HG02938 (cell line): ENCODE measurements around the gene HOXA6.

Experiments
- ATAC-seq: cut with Tn5 transposase; IDR thresholded peaks from one replicate; pipeline ENCODE4 v1.9.1; 2021; ENCODE audit warnings: mild to moderate bottlenecking, moderate library complexity; ENCODE audit not compliant: unreplicated experiment

The HOXA6 gene

DNA sequence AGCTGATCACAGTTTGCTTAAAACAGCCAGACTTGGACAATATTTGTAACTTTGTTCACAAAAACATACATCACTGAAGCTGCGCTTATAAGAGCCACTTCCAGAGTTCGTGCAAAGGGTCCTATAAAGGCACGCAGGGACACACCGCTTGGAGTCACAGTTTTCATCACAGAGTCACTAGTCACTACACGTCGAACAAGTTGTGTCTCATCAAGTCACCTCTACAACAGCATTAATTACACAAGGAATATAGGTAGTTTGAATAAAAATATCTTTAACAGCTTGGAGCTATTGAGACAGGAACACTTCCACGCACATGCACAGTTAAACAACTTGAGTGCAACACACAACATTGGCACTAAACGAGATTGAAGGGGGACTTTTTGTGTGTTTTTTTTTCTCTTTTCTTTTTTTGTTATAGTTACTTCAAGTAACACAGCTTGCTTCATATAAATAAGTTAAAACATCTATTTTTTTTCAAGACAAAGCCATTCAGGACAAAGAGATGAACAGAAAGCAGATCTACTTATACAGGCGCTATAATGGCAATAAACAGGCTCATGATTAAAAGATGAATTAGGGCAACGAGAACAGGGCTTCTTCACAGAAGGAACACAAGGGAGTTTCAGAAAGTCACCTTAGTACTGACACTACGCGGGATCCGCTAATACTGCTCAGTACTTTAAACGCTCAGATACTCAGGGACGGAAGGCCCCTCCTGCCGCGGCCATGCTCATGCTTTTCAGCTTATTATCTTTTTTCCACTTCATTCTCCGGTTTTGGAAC is 6.2 kb downstream of the HOXA6 start:
- no peak for ATAC-seq

DNA sequence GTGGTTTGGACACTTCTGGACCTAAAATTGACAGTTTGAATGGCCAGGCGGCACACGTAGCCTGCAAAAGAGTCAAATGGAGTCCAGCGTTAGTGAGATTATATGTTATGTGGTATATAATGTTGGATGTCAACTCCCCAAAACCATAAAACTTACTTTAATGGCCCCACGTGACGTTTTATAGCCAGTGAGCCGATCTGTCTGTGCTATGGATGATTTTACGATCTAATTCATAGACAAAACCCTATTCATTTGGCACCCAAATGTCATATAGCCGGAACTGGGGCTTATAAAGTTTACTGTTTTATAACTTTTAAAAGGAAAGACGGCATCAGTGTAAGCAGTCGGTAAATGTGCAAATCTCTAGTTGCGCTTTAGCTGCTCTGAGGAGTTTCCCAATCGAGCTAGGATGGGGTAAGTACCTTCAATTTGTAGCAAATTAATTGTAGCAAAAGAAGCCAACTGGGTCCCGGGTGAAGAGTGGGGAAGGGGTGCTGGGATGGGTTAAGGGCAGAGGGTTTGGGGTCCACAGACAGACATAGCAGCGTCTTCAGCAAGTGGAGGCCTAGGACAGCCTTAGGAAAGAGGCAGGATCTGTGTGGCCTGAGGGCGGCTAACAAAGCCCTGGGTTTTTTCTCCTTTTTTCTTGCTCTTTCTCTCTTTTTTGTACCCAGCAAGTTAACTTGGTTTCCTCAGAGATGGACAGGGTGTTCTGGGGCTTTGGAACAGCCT is 7.3 kb downstream of the HOXA6 start:
- no peak for ATAC-seq

DNA sequence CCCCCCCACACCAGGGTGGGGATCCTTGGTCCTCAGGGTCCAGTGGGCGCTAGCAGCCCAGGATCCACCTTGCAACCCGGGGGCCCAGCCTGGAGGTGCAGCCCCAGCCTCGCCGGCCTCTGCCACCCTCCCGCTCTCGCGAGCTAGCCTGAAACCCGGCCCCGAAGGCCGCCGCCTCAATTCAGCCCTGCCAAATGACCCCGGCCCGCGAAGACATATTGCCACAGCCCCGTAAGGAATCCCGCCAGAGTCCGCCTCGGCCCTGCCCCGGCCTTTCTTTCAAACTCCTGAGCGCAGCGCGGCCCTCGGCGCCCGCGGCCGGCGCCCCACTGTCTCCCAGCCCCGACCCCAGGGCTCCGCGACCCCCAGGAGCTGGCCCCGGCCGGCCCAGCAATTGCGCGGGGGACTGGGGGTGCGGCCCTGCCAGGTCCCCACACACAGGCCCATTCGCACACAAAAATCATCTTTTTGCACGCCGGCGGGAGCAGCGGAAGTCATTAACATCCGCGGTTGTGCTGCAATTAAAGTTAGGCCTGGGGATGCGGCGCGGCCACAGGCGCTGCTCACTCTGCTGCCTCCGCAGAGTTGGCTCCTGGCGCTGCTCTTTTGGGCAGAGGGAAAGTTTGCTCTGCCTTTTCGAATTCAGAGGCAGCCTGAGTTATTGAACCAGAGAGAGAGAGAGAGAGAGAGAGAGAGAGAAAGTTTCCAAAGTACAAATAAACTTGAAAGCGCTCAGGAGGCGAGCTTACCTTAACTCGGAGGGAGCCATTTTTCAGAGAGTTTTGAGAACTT is 8.0 kb downstream of the HOXA6 start:
- no peak for ATAC-seq

DNA sequence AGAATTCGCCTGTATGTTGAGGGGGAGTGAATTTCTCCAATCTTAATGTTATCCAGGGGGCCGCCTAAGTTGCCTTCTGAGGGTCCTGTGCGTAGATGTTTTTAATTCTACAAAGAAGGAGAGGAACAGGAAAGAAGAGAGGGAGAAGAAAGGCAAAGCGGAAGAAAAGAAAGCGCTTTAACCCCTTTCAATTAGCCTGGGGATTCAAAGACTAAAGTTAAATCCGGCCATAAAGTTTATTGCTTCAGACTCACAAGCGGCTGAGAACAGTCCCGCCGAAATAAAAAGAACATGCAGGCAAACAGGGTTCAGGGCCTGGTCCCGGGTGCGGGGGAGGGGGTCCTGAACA is 8.6 kb downstream of the HOXA6 start:
- ATAC-seq = no peak

DNA sequence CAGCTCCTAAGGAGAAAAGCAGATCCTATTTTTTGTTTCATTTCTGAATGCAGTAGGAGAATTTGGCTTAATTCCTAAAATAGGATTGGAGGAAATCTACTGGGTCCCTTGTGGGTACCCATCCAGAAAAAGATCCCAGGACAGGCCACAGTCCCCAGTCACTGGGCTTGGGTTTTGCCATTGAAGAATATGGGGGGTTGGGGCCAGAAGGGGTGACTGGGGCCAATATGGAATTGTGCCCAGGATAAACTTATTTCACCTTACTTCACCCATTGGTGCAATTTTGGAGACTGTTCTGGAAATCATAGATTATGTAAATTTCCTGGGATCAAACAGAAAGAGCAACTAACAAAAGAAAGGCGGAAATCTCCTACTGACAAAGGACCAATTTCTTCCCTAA is 9.1 kb downstream of the HOXA6 start:
- no peak for ATAC-seq

DNA sequence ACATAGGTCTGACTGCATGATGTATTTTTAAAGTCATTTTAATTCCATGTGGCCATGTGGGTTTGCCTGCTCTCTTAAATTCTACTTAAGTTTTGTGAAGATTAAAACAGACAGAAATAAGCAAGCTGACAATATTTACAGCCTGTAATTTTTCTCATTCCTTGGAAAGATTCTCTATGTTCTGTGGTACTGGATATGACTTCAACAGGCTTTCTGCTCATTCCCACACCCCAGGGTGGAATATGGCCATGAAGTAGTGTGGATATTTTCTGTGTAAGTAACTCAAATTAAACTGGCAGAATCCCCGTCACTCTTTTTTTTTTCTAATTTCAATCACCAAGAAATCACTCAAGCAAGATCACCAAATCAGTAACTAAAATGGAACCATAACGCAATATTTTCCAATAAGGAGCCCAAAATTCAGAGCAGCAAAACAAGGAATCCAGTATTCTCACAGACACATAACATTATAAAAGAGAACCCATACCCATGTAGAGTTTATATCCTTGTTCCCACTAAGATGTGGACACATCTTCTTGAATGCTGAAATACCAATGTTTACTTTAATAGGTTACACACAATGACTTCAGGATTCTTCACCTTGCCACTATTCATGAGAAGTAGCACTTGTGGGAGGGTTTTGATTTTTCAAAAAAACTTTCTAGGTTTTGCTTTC is 9.8 kb downstream of the HOXA6 start:
- no peak for ATAC-seq

DNA sequence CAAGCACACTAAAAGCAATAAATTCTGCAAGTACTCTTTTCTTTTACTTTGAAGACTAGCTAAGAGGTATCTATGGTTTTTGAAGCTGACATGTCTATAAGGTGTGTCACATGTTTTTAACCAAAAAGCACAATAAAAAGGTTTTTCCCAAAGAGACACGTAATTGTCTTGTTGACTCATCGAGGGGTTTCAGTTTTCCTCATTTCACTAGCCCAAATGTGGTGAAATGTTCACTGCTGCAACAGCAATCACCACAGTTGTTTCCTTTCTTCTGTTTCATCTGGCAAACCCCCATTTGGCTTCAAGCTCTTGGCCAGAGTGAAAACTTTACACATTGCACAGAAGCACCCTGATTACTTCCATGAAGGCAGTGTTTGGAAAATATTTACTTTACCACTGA is 13.2 kb downstream of the HOXA6 start:
- ATAC-seq = no peak

DNA sequence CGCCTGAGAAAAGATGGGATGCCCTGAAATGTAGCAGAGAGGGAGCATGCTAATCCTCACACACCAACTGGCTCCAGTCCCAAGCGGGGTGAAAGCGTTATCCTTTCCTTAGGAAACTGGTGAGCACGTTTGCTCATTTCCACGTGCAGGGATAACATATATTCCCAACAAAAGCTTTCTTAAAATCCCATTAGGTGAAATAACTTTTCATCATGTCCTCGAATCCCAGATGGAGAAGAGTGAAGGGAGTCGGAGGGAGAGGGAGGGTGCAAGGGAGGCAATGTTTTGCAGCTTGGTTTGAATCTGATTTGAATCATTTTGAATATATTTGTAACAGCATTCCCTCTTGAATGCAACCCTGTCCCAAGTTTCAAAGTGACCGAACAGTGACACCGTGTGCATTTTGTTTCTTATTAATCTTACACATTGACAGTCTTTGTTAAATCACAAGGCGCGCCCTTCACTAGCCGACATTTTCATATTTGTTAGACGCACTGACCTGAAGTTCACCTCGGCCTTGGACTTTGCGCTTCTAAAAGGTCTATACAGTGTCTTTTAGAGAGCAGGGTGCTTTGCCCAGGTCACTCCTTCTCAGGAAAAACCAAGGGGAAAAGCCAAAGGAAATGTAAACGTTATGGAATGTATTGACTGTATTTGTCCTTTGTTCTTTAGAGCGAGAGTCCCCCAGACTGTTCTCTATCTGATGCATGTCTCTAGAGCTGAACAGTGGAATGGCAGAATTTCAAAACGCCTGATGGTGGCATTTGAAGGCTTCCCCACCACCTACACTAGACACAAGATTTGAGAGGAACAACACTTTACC is 14.0 kb downstream of the HOXA6 start:
- ATAC-seq = no peak

DNA sequence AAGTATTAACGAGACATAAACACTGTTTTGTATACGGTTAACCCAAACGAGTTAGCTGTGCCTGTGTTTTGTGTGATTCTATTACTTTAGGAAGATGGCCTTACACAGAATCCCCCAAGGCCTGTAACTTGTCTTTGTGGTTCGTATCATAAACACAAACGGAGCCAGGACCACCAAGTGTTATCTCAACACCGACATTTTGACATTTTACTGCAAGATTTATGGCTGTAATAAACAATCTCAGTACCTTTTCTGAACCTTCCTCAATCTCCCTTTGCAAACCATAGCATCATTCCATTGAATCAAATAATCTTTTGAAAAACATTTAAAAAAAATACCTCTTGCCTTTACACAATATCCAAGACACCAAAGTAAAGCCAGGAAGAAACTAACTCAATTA is 14.6 kb downstream of the HOXA6 start:
- ATAC-seq = no peak

DNA sequence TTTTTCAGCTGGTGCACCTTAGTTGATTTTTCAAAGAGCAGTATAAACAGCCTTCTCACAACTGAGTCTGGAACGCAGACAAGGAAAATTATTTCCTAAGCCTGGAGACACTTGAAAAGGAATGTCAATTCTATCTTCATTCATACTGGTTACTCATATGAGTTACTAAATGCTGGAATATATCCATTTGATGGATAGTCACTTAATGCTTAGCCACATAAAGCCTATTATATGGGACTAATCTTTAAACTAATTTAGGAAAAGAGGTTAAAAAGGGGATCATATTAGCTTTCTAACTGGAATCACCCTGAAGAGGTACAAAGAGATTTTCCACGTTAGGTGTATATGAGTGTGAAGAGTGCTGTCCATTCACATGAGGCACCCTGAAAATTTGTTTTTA is 15.4 kb downstream of the HOXA6 start:
- ATAC-seq = no peak

DNA sequence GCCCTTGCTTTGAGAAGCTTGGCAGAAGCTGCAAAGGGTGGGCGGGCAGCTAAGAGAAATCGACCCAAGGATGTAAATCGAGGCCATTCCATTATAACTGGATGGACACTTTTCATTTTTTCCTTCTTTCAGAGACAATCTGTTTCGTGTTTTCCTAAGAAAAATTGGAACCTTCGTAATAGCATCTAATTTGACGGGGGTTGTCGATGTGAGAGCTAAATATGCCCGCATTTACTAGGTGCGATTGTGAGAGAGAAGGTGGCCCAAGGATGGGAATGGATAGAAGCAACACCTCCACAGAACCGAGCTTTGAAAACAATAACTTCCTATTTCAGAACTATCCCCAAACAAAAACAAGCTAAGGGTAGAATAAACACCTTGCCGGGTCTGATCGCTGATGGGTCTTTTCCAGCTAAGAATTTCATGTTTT is 16.2 kb downstream of the HOXA6 start:
- no peak for ATAC-seq

DNA sequence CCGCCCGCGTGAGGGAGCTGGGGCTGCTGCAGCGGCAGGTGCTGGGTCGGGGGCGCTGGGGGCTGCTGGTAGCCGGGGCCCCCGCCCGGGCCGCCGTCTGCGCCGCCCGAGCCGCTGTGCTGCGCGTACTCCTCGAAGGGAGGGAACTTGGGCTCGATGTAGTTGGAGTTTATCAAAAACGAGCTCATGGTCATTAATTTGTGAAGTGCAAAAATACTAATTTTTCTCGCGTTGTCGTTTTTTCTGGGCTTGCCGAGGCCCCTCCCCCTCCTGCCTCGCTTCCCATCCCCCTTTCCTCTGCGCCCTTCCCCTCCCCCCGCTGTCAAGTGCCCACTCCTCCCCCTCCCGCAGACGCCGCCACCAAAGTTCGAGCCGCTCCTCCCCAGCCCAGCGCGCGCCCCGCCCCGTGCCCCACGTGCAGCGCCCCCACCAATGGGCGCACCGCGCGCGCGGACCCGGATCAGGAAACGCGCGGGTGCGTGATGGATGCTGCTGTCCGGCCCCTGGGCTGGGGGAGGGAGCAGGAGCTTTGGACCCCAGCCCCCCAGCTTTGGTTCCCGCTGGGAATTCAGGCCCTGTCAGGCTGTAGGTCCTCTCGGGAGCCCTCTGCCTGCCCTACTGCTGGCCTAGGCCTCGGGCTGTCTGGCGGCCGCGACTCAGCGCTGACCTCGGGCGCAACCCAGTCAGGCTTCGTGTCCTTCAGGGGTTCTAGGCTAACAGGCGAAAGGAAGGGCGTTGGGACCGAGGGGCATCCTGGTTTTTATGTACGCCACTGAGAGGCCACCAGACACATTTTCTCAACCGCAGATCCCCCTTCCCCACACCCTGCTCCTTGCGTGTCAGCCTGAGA is 16.8 kb downstream of the HOXA6 start, which contains the start of gene HOXA4:
Gene HOXA4, minus strand, starts transcription at position 218 of the 850 bp plus-strand sequence. Its CDS starts 24 bp downstream, at position 194.
- ATAC-seq = no peak

DNA sequence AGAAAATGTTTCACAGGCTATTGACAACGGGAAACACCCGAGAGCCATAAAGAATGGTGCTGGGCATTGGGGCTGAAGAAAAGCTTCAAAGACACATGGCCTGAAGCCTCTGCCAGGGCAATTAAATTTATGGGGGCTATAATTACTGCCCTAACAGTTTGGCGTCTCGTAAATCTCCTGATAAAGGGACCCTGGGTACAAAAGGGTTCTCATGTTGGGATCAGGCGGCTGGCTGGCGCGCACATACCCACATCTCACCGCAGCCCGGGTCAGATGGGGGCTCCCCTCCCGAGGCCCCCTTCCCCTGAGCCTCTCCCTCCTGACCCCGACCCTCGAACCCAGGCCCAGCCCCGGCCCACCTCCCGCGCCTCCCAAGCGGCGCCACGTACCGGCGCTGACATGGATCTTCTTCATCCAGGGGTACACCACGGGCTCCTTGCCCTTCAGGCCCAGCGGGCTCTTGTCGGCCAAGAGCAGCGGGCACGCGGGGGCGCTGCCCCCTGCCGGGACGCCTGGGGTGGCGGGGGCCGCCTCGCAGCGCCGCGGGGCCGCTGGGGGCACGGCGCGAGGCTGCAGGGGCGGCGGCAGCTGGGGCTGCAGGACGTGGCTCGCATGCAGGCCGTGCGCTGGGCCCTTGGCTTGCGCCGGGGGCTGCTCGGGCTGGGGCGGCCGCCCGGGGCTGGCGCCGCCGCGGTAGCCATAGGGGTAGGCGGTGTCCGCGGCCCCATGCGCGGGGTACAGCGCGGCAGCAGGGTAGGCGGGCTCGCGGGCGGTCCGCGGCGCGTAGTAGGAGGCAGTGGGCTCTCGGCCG is 17.6 kb downstream of the HOXA6 start:
- ATAC-seq = no peak

DNA sequence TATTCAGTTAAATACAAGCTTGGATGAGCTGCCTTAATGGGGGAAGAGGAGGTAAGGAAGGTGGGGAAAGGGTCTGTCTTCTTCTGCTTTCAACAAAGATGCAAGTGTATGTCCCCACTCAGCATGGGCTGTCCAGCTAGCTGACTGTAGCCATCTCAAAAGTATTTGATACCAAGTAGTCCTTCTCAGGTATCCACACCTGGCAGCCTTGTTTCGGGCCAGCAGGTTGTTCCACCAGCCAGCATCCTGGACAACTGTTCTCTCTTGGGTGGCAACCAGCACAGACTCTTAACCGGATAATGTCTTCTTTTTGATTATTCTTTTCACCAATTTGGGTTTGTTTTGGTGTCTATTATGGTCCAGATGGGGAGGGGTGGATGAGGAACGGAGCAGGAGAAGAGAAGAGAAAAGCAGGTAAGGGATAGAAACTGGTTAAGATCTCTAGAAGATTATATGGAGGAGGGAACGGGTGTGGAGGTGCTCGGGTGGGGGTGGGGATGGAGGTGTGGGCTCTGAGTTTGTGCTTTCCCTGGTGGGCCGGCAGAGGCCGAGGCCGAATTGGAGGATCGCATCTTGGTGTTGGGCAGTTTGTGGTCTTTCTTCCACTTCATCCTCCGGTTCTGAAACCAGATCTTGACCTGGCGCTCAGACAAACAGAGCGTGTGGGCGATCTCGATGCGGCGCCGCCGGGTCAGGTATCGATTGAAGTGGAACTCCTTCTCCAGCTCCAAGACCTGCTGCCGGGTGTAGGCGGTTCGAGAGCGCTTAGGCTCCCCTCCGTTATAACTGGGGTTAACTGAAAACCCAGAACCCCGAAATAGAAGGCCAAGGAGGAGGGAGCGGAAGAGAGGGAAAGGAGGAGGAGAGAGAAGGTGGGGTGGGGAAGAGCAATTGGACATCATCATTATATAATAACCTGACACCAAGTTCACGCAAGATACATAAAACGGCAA is 18.5 kb downstream of the HOXA6 start:
- ATAC-seq = no peak

DNA sequence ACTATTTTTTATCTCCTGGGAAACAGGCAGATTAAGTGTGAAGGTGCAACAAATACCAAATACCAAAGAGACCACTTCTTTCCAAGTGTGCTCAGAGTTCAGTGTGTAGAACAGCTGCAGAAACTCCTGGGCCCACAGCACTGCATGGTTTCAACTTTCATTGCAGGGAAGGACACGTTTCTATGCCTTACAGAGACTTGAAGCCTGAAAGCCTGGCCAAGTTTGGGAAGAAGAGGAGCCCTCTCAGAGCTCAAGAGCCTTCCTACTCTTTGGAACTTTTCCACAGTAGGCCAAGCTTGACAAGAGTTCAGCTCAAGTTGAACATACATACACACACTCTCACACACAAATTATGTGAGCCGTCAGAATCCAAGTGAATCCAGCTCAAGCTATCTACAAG is 19.5 kb downstream of the HOXA6 start:
- no peak for ATAC-seq

DNA sequence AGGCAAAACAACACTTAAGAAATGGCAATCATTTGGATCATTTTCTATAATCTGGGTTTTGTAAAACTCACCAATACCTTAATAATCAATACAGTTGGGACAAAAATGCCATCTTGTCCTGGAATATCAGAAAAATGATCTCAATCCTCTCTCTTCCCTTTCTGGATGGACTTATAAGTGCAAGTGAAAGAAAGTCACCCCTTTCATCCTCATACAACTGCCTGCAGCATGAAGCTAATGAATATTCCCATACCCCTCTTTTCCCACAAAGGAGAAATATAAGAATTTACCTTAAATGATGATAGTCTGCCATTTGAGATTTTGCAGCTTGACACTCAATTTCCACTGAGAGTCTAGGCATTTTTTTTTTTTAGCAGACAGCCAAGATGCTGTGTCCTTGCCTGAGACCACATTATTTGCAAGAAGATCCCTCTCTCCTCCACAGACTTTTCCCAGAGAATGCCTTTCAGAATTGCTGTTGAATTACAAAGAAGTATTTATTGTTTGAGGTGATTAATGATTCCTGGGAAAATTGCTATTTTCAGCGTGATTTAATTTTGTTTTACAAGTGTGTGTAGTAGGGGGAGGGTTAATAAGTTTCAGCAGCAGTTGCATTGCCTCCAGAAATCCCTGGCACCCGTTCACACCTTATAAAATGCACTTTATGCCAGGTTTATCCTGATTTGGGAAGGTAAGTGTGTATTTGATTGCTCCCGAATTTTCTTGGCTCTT is 20.8 kb downstream of the HOXA6 start:
- ATAC-seq = no peak

DNA sequence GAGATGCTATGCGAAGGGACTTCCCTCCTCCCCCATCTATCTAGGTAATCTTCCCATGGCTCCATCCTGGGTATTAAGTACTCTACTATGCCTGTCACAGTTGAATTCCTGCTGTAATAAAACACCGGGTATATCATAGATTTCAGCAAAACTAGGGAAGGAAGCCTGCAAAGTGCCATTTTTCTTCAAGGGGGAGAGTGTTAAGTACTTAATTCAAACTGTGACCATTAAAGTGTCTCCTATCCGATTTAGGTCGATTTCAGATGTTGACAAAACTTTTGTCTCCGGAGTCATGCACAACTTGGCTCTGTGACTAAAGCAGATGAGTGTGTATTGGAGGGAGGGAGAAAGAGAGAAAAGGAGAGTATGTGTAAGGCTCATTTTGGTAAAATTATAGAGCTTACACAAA is 21.6 kb downstream of the HOXA6 start:
- no peak for ATAC-seq
